Measurements from ENCODE around the gene SEPHS1.
"Not testable (repeated sequence)": the region's sequence is repeated elsewhere in the genome, so short reads cannot be mapped to it uniquely, and the experiment has no call there.

Gene SEPHS1

DNA sequence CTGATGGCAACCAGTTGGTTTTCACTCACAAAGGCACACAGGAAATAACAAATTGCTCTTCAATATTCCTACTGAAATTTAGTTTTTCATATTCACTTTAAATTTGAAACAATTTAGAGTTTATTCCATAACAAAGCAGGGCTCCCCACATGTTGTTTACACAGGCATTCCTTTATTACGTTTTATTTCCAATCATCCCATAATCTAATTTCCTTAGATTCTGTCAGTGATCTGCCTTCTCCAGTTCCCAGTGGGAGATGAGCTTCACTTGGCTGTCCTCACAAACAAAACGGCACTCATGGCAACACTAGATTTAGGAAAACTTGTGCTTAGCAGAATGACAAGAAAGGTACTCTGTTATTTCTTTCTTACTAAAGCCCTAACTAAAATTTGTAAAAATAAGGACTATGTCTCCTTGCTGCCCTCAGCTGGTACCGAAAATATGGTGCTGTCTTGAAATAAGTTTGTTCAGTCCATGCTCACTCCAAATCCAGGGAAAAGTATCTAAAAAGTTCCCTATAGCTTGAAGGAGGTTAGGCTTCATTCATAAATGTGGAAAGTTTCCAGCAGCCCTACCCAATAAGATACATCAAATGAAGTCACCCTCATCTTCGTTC is 71.2 kb downstream of the SEPHS1 start:
- DNase-seq, result no peak

DNA sequence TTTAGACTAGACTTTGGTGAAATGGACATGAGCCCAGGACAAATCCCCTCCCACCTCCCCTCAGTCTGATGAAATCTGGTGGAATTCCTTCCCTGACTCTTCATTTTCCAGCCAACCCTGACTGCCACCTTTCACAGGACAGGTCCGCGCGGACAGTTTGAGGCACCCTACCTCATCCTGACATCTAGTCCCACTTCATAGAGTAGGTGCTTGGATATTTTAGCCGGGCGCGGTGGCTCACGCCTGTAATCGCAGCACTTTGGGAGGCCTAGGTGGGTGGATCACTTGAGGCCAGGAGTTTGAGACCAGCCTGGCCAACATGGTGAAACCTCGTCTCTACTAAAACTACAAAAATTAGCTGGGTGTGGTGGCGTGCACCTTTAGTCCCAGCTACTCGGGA is 71.9 kb downstream of the SEPHS1 start:
- not testable (repeated sequence) for DNase-seq

DNA sequence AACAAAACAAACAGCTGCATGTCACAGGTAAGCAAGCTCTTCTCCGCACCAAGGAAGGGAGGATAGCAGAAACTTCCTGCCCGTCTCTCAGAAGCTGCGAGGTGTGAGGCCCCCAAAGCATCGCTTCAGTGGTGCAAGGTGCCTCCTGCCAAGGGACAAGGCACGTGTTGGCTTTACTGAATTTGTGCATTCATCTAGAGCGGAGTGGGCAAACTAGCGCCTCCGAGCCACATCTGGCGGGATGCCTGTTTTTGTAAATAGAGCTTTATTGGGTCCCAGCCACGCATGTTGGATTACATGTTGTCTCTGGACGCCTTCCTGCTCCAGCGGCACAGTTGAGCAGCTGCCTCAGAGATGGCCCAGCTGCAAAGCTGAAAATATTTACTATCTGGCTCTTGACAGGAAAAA is 75.9 kb downstream of the SEPHS1 start:
- no peak for DNase-seq

DNA sequence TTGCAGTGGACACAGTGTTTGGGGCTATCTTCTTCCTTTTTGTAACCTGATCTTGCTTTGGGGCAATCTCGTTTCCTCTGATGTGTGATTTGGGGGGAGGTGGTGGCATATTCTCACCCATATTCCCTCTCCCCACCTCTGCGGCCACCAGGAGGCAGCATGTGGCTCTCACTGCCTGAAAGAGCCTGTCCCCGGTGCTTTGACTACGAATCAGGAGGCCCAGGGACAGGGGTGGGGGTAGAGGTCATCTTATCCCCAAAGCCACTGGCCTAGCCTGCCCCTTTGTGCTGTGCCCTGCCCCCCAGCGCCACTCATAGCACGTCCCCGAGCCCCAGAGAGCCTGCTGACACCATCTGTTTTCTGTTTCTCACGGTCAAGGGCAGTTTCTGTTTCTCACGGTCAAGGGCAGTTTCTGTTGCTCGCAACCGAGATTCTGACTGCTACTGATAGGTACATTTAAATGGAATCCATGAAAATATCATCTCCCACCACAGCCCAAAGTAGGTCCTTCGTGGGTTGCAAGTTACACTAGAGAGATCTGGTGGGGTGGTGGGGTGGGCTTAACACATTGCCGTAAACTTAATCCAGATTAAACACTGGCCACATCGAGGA is 76.4 kb downstream of the SEPHS1 start:
- no peak for DNase-seq

DNA sequence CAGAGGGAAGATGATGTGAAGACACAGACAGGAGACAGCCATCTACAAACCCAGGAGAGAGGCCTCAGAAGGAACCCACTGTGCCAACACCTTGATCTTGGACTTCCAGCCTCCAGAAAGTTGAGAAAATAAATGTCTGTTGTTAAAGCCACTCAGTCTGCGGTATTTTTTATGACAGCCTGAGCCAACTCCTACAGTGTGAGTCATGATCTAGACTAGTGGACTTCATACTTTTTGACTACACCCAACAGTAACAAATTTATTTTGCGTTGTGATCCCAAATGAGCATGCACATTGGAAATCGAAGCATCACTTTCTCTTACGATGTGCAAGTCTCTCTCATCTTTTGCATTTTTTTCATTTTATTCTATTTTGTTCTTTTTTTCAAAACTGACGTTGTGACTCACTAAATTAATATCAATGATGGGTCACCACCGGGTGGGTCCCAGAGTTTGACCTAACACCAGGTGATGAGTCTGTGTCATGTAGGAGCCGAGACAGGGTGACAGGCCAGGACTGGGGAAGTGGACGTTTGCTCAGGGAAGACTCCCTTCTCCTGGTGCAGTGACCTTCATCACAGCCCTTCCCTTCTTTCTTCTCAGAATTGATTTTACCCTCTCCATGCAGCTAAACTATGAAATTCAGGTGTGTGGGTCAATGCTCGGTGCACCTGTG is 77.1 kb downstream of the SEPHS1 start:
- DNase-seq, result no peak

DNA sequence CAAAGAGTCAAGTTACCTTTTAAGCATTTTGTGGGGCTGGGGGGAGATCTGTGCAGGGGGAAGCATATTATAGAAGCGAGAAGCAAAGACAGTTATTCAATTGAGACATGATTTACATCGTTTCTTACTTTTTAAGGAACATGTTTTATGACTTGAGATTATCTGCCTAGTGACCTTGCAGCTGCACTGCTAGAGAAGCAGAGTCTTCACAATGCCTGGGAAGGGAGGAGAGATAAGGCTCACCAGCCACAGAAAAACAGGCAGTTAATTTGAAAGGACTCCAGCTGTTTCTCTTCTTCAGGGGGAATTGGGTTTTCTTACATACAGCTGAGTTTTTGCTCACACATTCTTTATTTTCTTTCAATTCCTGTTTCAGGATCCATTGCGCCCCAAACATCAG is 79.3 kb downstream of the SEPHS1 start:
- DNase-seq, result no peak

DNA sequence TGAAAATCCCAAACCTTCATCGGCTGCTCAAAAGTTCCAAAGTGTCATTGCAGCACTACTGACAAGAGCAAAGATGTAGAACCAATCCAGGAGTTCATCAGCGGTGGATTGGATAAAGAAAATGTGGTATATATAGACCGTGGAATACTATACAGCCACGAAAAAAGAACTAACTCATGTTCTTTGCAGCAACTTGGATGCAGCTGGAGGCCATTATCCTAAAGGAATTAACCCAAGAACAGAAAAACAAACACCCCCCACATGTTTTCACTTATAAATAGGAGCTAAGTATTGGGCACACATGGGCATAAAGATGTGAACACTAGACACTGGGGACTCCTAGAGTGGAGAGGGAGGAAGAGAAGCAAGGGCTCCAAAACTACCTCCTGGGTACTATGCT is 79.8 kb downstream of the SEPHS1 start:
- no peak for DNase-seq
